HG03095 (cell line): ENCODE measurements around the gene SLC38A3.

Experiments used
- ATAC-seq: cut with Tn5 transposase; IDR thresholded peaks from one replicate; pipeline ENCODE4 v1.9.1; 2021; ENCODE audit warnings: moderate library complexity; ENCODE audit not compliant: unreplicated experiment

SLC38A3 gene

GRCh38 chr3:50190936-50191660 is 14.0 kb upstream of the SLC38A3 start, which contains the start of gene GNAT1:
Gene GNAT1 (plus strand): TSS chr3:50191610. CDS start chr3:50191726, 116 bp downstream.
- no peak for ATAC-seq

DNA sequence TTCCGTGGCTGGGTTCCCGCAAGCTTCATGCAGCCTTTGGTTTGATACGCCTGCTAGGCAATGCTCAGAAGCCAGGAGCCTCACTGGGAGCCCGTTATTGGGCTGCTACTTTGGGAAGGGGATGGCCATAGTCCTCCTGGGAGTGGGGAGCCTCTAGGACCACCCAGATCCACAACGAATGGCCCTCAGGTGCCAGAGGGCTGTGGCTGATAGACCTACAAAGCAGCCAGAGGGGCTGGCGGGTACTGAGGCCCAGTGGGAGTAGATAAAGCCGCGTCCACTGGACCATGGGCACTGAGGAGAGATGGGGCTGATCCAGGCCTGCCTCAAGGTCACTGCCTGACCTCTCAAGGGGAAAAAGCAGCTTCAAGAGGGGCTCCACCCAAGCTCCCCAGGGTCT is 12.9 kb upstream of the SLC38A3 start:
- ATAC-seq, result no peak

DNA sequence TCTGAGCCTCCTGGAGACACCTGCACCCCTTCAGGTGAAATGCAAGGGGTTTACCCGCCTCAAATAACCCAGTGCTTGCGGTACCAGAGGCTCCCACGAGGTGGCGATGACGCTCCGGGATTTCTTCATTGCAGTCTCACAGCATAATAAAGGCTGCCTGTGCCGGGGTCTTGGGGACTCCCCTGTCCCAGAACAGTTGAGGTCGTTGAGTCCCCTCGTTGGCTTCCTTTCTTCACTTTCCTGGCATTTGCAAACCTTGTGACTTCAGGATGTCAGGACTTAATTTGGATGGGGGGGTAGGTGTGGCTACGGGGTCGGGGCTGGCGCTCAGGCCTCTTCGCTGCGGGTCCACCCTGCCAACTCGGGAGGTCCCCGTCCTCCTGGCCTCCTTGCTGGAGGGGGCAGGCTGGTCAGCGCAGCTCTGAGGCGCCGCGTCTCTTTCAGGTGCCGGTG is 12.4 kb upstream of the SLC38A3 start:
- no peak for ATAC-seq

DNA sequence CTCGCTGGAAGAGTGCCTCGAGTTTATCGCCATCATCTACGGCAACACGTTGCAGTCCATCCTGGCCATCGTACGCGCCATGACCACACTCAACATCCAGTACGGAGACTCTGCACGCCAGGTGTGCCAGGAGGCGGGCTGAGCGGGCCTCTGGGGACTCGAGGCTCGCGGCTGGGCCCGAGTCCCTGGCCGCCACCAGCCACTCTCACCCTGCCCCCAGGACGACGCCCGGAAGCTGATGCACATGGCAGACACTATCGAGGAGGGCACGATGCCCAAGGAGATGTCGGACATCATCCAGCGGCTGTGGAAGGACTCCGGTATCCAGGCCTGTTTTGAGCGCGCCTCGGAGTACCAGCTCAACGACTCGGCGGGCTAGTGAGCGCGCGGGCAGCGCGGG is 11.8 kb upstream of the SLC38A3 start:
- ATAC-seq, result no peak

GRCh38 chr3:50193746-50194127 is 11.3 kb upstream of the SLC38A3 start:
- no peak for ATAC-seq

GRCh38 chr3:50194128-50194902 is 10.8 kb upstream of the SLC38A3 start:
- ATAC-seq, result no peak

DNA sequence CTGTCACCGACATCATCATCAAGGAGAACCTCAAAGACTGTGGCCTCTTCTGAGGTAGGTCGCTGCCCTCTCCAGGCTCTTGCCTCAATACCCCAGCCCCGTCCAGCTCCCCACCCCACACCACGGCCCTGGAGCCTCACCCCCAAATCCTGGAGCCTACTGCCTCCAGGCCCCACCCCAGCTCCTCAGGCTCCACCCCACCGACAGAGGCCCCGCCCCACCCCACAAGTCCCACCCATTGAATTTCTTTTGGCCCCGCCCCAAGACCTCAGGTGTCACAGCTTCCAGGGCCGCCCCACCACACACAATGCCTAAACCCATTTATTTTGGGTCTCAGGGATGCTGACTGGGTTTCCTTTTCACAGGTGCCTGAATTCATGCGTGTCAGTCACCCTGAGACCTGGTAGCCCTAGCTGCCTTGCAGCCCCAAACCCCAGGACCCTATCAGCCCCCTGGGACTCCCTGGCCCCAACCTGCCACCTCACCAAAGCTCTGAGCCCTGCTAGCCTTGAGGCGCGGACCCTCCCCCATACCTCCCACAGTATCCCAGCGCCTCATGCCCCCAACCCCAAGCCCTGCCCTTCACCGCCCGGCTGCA is 10.1 kb upstream of the SLC38A3 start:
- ATAC-seq, result no peak

GRCh38 chr3:50195501-50196252 is 9.4 kb upstream of the SLC38A3 start:
- no peak for ATAC-seq

DNA sequence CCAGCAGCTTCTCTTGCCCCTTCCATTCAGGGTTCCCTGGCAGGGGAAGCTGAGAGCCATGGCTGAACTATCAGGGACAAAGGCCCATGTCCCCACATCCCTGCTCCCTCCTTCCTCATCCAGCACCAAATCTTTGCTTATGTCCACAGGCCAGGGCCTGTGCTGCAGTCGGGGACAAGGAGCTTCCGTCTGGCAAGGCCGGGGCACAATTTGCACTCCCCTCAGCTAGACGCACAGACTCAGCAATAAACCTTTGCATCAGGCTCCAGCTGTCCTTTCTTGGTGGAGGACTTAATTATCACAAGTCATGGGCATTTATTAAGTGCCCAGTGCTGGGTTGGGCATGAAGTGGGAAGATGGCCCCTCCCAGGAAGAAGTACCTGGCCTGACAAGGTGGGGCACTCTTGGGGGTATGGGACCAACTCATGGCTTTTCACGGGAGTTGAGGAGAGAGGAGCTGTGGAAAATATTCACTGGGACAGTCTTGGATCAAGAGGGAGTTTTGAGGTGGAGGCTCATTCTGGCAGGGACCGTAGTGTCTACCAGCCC is 8.7 kb upstream of the SLC38A3 start:
- ATAC-seq, result no peak

- no peak for ATAC-seq
Measured at GRCh38 chr3:50201573-50202315, 3.3 kb upstream of the SLC38A3 start.

DNA sequence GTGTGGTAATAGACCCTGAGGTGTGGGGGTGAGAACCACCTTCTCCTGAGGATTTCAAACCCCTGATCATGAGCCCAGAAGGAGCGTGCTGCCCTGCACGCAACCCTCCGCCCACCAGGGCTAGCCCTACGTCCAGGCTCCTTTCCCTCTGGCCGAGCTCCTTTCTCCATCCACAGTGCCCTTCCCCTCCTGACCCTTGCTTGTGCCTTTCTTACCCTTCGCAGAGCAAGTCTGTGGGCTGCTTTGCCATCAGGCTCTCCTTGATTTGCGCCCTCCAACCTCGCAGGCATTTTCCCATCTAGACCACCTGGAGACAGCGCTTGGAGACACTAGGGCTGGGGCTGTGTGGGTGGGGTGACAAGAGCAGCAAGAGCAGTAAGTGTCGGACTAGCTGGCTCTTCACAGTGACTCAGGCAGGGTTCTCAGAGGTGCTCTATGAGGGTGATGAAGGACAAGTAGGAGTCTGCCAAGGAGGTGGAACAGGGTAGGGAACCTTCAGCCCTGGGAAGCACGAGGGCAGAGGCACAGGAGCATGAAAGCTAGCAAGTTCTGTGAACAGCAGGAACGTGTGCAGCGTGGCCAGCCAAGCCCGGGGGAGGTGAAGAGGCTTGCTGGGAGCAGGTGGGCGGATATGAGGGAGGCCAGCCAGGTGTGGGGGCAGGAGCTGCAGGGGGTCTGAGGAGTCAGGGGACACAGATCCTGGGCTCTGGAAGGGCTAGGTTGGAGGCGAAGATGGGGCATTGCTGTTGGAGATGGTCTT is 2.5 kb upstream of the SLC38A3 start:
- ATAC-seq, result no peak

GRCh38 chr3:50203113-50203808 is 1.8 kb upstream of the SLC38A3 start:
- ATAC-seq, result no peak

- no peak for ATAC-seq
Measured at GRCh38 chr3:50203809-50204803, 965 bp upstream of the SLC38A3 start.

- no peak for ATAC-seq
Measured at GRCh38 chr3:50205413-50206276, 574 bp downstream of the SLC38A3 start.

- no peak for ATAC-seq
Measured at GRCh38 chr3:50207359-50208042, 2.4 kb downstream of the SLC38A3 start.

DNA sequence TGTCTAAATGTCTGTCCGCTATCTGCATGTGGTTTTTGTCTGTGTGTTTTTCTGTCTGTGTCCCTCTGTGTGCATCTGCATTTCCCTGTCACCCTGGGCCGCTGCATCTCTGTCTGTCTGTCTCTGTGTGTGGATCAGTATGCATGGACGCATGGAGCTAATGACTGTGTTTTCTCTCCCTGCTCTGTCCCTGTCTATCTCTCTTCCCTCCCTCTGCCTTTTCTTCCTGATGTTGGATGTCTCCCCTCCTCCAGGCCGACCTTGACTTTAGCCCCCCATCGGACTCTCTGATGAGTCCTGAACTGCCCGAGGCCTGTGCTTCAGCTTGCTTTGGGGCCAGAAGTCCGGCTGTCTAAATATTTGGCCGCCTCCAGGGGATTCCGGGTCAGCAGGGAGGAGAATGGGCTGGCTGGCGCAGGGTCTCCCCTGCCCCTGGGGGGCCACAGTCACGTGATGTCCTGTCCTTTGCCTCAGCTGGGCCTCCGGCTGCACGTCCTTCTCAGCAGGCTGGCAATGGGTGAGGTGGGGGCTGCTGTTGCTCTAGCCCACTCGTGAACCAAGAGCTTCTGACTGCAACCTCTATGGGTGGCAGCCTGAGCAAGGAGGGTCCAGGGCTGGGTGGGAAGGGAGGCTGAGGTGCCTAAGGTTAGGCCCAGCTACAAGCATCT is 3.7 kb downstream of the SLC38A3 start:
- ATAC-seq, result no peak
